SJCRH30 (cell line): Measurements from ENCODE around the gene SLC25A21. TPM values are rescaled to one million over a fixed set of nuclear protein-coding genes. Genes with fewer than 3 reads are reported as not detected.

Experiments
- DNase-seq, 2 experiments: peaks; one replicate each; pipeline ENCODE4 v3.0.0-alpha.2; 2015 to 2020
- H3K27ac ChIP-seq: fragments of 250-450 bp; sonication (Bioruptor Pico); 2 replicates; pipeline ENCODE4 v1.5.1; 2020; ENCODE audit warnings: mild to moderate bottlenecking, moderate library complexity
- H3K27me3 ChIP-seq: fragments of 250-450 bp; sonication (Bioruptor Pico); 2 replicates; pipeline ENCODE4 v1.5.1; 2020; ENCODE audit warnings: mild to moderate bottlenecking, moderate library complexity
- H3K36me3 ChIP-seq: fragments of 250-450 bp; sonication (Bioruptor Pico); 2 replicates; pipeline ENCODE4 v1.5.1; 2020; ENCODE audit warnings: mild to moderate bottlenecking, moderate library complexity
- H3K4me1 ChIP-seq: fragments of 250-450 bp; sonication (Bioruptor Pico); 2 replicates; pipeline ENCODE4 v1.5.1; 2020; ENCODE audit warnings: mild to moderate bottlenecking, moderate library complexity
- H3K4me3 ChIP-seq: fragments of 250-450 bp; sonication (Bioruptor Pico); 2 replicates; pipeline ENCODE4 v1.5.1; 2020; ENCODE audit warnings: mild to moderate bottlenecking, moderate library complexity
- H3K9me3 ChIP-seq: fragments of 250-450 bp; sonication (Bioruptor Pico); replicated peaks from 2 replicates; pipeline ENCODE4 v1.5.1; 2020; ENCODE audit warnings: mild to moderate bottlenecking, moderate library complexity
- total RNA-seq: library from RNA; depleted of rRNA; stranded (reverse); fragments of >200 nt; shearing (Covaris generic); gene quantifications from 2 replicates; pipeline ENCODE4 v1.2.3, GENCODE V29; 2014

SLC25A21 gene
- total RNA-seq, 1 experiment from 2014 or later = 0.45 TPM

- DNase-seq = no peak
- Histone ChIP-seq H3K27me3 (no peaks in the 10 kb centered on the region), H3K9me3 (no peaks in the 10 kb centered on the region), H3K27ac (no peak overlapping the region), H3K36me3 (no peaks in the 10 kb centered on the region), H3K4me1 (no peaks in the 10 kb centered on the region), H3K4me3 (no peak overlapping the region)
Measured at GRCh38 chr14:36663404-36664321, 508.7 kb downstream of the SLC25A21 start.

GRCh38 chr14:36662543-36663403 is 509.6 kb downstream of the SLC25A21 start:
- Histone ChIP-seq H3K36me3 (no peaks in the 10 kb centered on the region), H3K4me3 (no peak overlapping the region), H3K27me3 (no peaks in the 10 kb centered on the region), H3K9me3 (no peaks in the 10 kb centered on the region), H3K4me1 (no peaks in the 10 kb centered on the region), H3K27ac (no peak overlapping the region)
- no peak for DNase-seq

- no peaks in the 10 kb centered on the region for H3K4me1 ChIP-seq
- H3K9me3 ChIP-seq = no peaks in the 10 kb centered on the region
- no peak for DNase-seq
- no peak overlapping the region for H3K27ac ChIP-seq
- H3K27me3 ChIP-seq = no peaks in the 10 kb centered on the region
- H3K36me3 ChIP-seq = no peaks in the 10 kb centered on the region
- H3K4me3 ChIP-seq = no peak overlapping the region
Measured at GRCh38 chr14:36662258-36662542, 510.2 kb downstream of the SLC25A21 start.

- Histone ChIP-seq H3K9me3 (no peaks in the 10 kb centered on the region), H3K27me3 (no peaks in the 10 kb centered on the region), H3K36me3 (no peaks in the 10 kb centered on the region), H3K27ac (no peak within 1 kb of the TSS), H3K4me1 (no peaks in the 10 kb centered on the region), H3K4me3 (no peak within 1 kb of the TSS)
- no peak for DNase-seq
Measured at GRCh38 chr14:36661506-36662257, 510.7 kb downstream of the SLC25A21 start, which contains the start of gene PAX9. Gene PAX9 (plus strand): TSS chr14:36661860. CDS start chr14:36662090, 230 bp downstream.

- DNase-seq = no peak
- Histone ChIP-seq H3K9me3 (no peaks in the 10 kb centered on the region), H3K27me3 (no peaks in the 10 kb centered on the region), H3K36me3 (no peaks in the 10 kb centered on the region), H3K4me3 (no peak overlapping the region), H3K4me1 (no peaks in the 10 kb centered on the region), H3K27ac (no peak overlapping the region)
Measured at GRCh38 chr14:36660736-36661505, 511.5 kb downstream of the SLC25A21 start.

- no peak for DNase-seq
- H3K27ac ChIP-seq = no peak overlapping the region
- H3K4me3 ChIP-seq = no peak overlapping the region
- no peaks in the 10 kb centered on the region for H3K4me1 ChIP-seq
- no peaks in the 10 kb centered on the region for H3K27me3 ChIP-seq
- no peaks in the 10 kb centered on the region for H3K36me3 ChIP-seq
- no peaks in the 10 kb centered on the region for H3K9me3 ChIP-seq
Measured at GRCh38 chr14:36659822-36660735, 512.3 kb downstream of the SLC25A21 start.

GRCh38 chr14:36659010-36659821 is 513.2 kb downstream of the SLC25A21 start:
- Histone ChIP-seq H3K9me3 (no peaks in the 10 kb centered on the region), H3K4me3 (no peak overlapping the region), H3K27me3 (no peaks in the 10 kb centered on the region), H3K4me1 (no peaks in the 10 kb centered on the region), H3K36me3 (no peaks in the 10 kb centered on the region), H3K27ac (no peak overlapping the region)
- no peak for DNase-seq

- no peak for DNase-seq
- no peaks in the 10 kb centered on the region for H3K27me3 ChIP-seq
- no peaks in the 10 kb centered on the region for H3K36me3 ChIP-seq
- H3K4me1 ChIP-seq = no peaks in the 10 kb centered on the region
- H3K27ac ChIP-seq = no peak overlapping the region
- H3K9me3 ChIP-seq = no peaks in the 10 kb centered on the region
- H3K4me3 ChIP-seq = no peak overlapping the region
Measured at GRCh38 chr14:36658123-36659009, 514.0 kb downstream of the SLC25A21 start.

- Histone ChIP-seq H3K4me1 (no peaks in the 10 kb centered on the region), H3K4me3 (no peak overlapping the region), H3K27me3 (no peaks in the 10 kb centered on the region), H3K36me3 (no peaks in the 10 kb centered on the region), H3K9me3 (no peaks in the 10 kb centered on the region), H3K27ac (no peak overlapping the region)
- DNase-seq = no peak
Measured at GRCh38 chr14:36657399-36658122, 514.8 kb downstream of the SLC25A21 start.

- Histone ChIP-seq H3K4me1 (no peaks in the 10 kb centered on the region), H3K9me3 (no peaks in the 10 kb centered on the region), H3K4me3 (no peak overlapping the region), H3K36me3 (no peaks in the 10 kb centered on the region), H3K27ac (no peak overlapping the region), H3K27me3 (no peaks in the 10 kb centered on the region)
- DNase-seq = no peak
Measured at GRCh38 chr14:36656687-36657398, 515.6 kb downstream of the SLC25A21 start.
